ENCODE results near the gene PCSK4.

Gene PCSK4

GRCh38 chr19:1470305-1471009, 19.7 kb downstream of the PCSK4 start:
- Histone ChIP-seq H3K4me3 (ENCODE audit: low read length) (peak overlapping the region; percentile 35), H3K27me3 (ENCODE audit: control insufficient read depth, insufficient read depth, low read length) (peaks cover 85% of the 10 kb centered on the region), H3K4me1 (ENCODE audit: control insufficient read depth, low read depth, low read length) (no peaks in the 10 kb centered on the region), H3K9me3 (ENCODE audit: control insufficient read depth, low read depth, low read length) (no peaks in the 10 kb centered on the region), H3K36me3 (ENCODE audit: control insufficient read depth, low read depth, low read length) (no peaks in the 10 kb centered on the region), H3K27ac (ENCODE audit: low read length) (no peak overlapping the region), H3K9ac (ENCODE audit: low read length) (no peak overlapping the region)

- H3K4me3 ChIP-seq (ENCODE audit: low read length) = peak overlapping the region; percentile 35
- H3K4me1 ChIP-seq (ENCODE audit: control insufficient read depth, low read depth, low read length) = no peaks in the 10 kb centered on the region
- no peak overlapping the region for H3K27ac ChIP-seq (ENCODE audit: low read length)
- no peak overlapping the region for H3K9ac ChIP-seq (ENCODE audit: low read length)
- peaks cover 89% of the 10 kb centered on the region for H3K27me3 ChIP-seq (ENCODE audit: control insufficient read depth, insufficient read depth, low read length)
- no peaks in the 10 kb centered on the region for H3K36me3 ChIP-seq (ENCODE audit: control insufficient read depth, low read depth, low read length)
- no peaks in the 10 kb centered on the region for H3K9me3 ChIP-seq (ENCODE audit: control insufficient read depth, low read depth, low read length)
These were observed 20.2 kb downstream of the PCSK4 start for GRCh38 chr19:1470055-1470304.

- no peaks in the 10 kb centered on the region for H3K4me1 ChIP-seq (ENCODE audit: control insufficient read depth, low read depth, low read length)
- no peak overlapping the region for H3K4me3 ChIP-seq (ENCODE audit: low read length)
- no peak overlapping the region for H3K9ac ChIP-seq (ENCODE audit: low read length)
- H3K36me3 ChIP-seq (ENCODE audit: control insufficient read depth, low read depth, low read length) = no peaks in the 10 kb centered on the region
- H3K27ac ChIP-seq (ENCODE audit: low read length) = no peak overlapping the region
- no peaks in the 10 kb centered on the region for H3K9me3 ChIP-seq (ENCODE audit: control insufficient read depth, low read depth, low read length)
- H3K27me3 ChIP-seq (ENCODE audit: control insufficient read depth, insufficient read depth, low read length) = peaks cover 95% of the 10 kb centered on the region
These were observed 20.7 kb downstream of the PCSK4 start for GRCh38 chr19:1469255-1470054.

- Histone ChIP-seq H3K27me3 (ENCODE audit: control insufficient read depth, insufficient read depth, low read length) (peaks cover 100% of the 10 kb centered on the region), H3K27ac (ENCODE audit: low read length) (no peak overlapping the region), H3K4me1 (ENCODE audit: control insufficient read depth, low read depth, low read length) (no peaks in the 10 kb centered on the region), H3K9ac (ENCODE audit: low read length) (no peak overlapping the region), H3K9me3 (ENCODE audit: control insufficient read depth, low read depth, low read length) (no peaks in the 10 kb centered on the region), H3K4me3 (ENCODE audit: low read length) (no peak overlapping the region), H3K36me3 (ENCODE audit: control insufficient read depth, low read depth, low read length) (no peaks in the 10 kb centered on the region)
These were observed 21.3 kb downstream of the PCSK4 start for GRCh38 chr19:1468821-1469254.

- H3K4me1 ChIP-seq (ENCODE audit: control insufficient read depth, low read depth, low read length) = no peaks in the 10 kb centered on the region
- H3K9ac ChIP-seq (ENCODE audit: low read length) = no peak overlapping the region
- no peak overlapping the region for H3K4me3 ChIP-seq (ENCODE audit: low read length)
- H3K36me3 ChIP-seq (ENCODE audit: control insufficient read depth, low read depth, low read length) = no peaks in the 10 kb centered on the region
- no peaks in the 10 kb centered on the region for H3K9me3 ChIP-seq (ENCODE audit: control insufficient read depth, low read depth, low read length)
- H3K27ac ChIP-seq (ENCODE audit: low read length) = no peak overlapping the region
- peaks cover 99% of the 10 kb centered on the region for H3K27me3 ChIP-seq (ENCODE audit: control insufficient read depth, insufficient read depth, low read length)
These were observed 21.8 kb downstream of the PCSK4 start for GRCh38 chr19:1468274-1468820.

GRCh38 chr19:1467490-1468273, 22.5 kb downstream of the PCSK4 start:
- H3K27me3 ChIP-seq (ENCODE audit: control insufficient read depth, insufficient read depth, low read length) = peaks cover 97% of the 10 kb centered on the region
- H3K36me3 ChIP-seq (ENCODE audit: control insufficient read depth, low read depth, low read length) = no peaks in the 10 kb centered on the region
- H3K4me1 ChIP-seq (ENCODE audit: control insufficient read depth, low read depth, low read length) = no peaks in the 10 kb centered on the region
- H3K4me3 ChIP-seq (ENCODE audit: low read length) = no peak overlapping the region
- no peak overlapping the region for H3K9ac ChIP-seq (ENCODE audit: low read length)
- no peak overlapping the region for H3K27ac ChIP-seq (ENCODE audit: low read length)
- no peaks in the 10 kb centered on the region for H3K9me3 ChIP-seq (ENCODE audit: control insufficient read depth, low read depth, low read length)

GRCh38 chr19:1467215-1467489, 23.0 kb downstream of the PCSK4 start:
- H3K27me3 ChIP-seq (ENCODE audit: control insufficient read depth, insufficient read depth, low read length) = peaks cover 92% of the 10 kb centered on the region
- no peak overlapping the region for H3K9ac ChIP-seq (ENCODE audit: low read length)
- no peaks in the 10 kb centered on the region for H3K36me3 ChIP-seq (ENCODE audit: control insufficient read depth, low read depth, low read length)
- H3K9me3 ChIP-seq (ENCODE audit: control insufficient read depth, low read depth, low read length) = no peaks in the 10 kb centered on the region
- H3K27ac ChIP-seq (ENCODE audit: low read length) = no peak overlapping the region
- no peak overlapping the region for H3K4me3 ChIP-seq (ENCODE audit: low read length)
- no peaks in the 10 kb centered on the region for H3K4me1 ChIP-seq (ENCODE audit: control insufficient read depth, low read depth, low read length)

GRCh38 chr19:1466461-1467214, 23.5 kb downstream of the PCSK4 start:
- no peaks in the 10 kb centered on the region for H3K36me3 ChIP-seq (ENCODE audit: control insufficient read depth, low read depth, low read length)
- no peak overlapping the region for H3K27ac ChIP-seq (ENCODE audit: low read length)
- no peak overlapping the region for H3K9ac ChIP-seq (ENCODE audit: low read length)
- no peaks in the 10 kb centered on the region for H3K9me3 ChIP-seq (ENCODE audit: control insufficient read depth, low read depth, low read length)
- H3K4me3 ChIP-seq (ENCODE audit: low read length) = no peak overlapping the region
- peaks cover 86% of the 10 kb centered on the region for H3K27me3 ChIP-seq (ENCODE audit: control insufficient read depth, insufficient read depth, low read length)
- no peaks in the 10 kb centered on the region for H3K4me1 ChIP-seq (ENCODE audit: control insufficient read depth, low read depth, low read length)

GRCh38 chr19:1466018-1466460, 24.1 kb downstream of the PCSK4 start:
- Histone ChIP-seq H3K9me3 (ENCODE audit: control insufficient read depth, low read depth, low read length) (no peaks in the 10 kb centered on the region), H3K4me3 (ENCODE audit: low read length) (no peak overlapping the region), H3K36me3 (ENCODE audit: control insufficient read depth, low read depth, low read length) (no peaks in the 10 kb centered on the region), H3K9ac (ENCODE audit: low read length) (no peak overlapping the region), H3K27me3 (ENCODE audit: control insufficient read depth, insufficient read depth, low read length) (peaks cover 80% of the 10 kb centered on the region), H3K27ac (ENCODE audit: low read length) (no peak overlapping the region), H3K4me1 (ENCODE audit: control insufficient read depth, low read depth, low read length) (no peaks in the 10 kb centered on the region)

- no peaks in the 10 kb centered on the region for H3K9me3 ChIP-seq (ENCODE audit: control insufficient read depth, low read depth, low read length)
- peaks cover 74% of the 10 kb centered on the region for H3K27me3 ChIP-seq (ENCODE audit: control insufficient read depth, insufficient read depth, low read length)
- no peak overlapping the region for H3K4me3 ChIP-seq (ENCODE audit: low read length)
- no peaks in the 10 kb centered on the region for H3K36me3 ChIP-seq (ENCODE audit: control insufficient read depth, low read depth, low read length)
- no peak overlapping the region for H3K9ac ChIP-seq (ENCODE audit: low read length)
- H3K4me1 ChIP-seq (ENCODE audit: control insufficient read depth, low read depth, low read length) = no peaks in the 10 kb centered on the region
- no peak overlapping the region for H3K27ac ChIP-seq (ENCODE audit: low read length)
These were observed 24.7 kb downstream of the PCSK4 start for GRCh38 chr19:1465191-1466016.

Measured in iPS-18a (cell line).